H9 (cell line): Measurements from ENCODE around the gene KIRREL3. TPM values are rescaled to one million over a fixed set of nuclear protein-coding genes. Genes with fewer than 3 reads are reported as not detected.

ENCODE experiments used
- DNase-seq: peaks from one replicate; pipeline ENCODE4 v3.0.0-alpha.2; 2017
- H2AFZ ChIP-seq: one replicate; pipeline ENCODE4 v1.6.1; 2013; ENCODE audit warnings: mild to moderate bottlenecking, low read length, control low read depth, moderate library complexity
- H2AK5ac ChIP-seq: 2 replicates; pipeline ENCODE4 v1.6.1; 2013; ENCODE audit warnings: low read length, control low read depth, mixed read lengths; ENCODE audit not compliant: insufficient read length
- H2BK120ac ChIP-seq: one replicate; pipeline ENCODE4 v1.6.1; 2013; ENCODE audit warnings: low read depth, mild to moderate bottlenecking, low read length, control low read depth, inconsistent platforms; ENCODE audit not compliant: poor library complexity, severe bottlenecking
- H2BK12ac ChIP-seq: 2 replicates; pipeline ENCODE4 v1.6.1; 2013; ENCODE audit warnings: low read length, control low read depth, mixed read lengths, low read depth; ENCODE audit not compliant: insufficient read length
- H2BK15ac ChIP-seq: 2 replicates; pipeline ENCODE4 v1.6.1; 2013; ENCODE audit warnings: low read depth, low read length, control low read depth
- H2BK20ac ChIP-seq: one replicate; pipeline ENCODE4 v1.6.1; 2013; ENCODE audit warnings: low read depth, mild to moderate bottlenecking, low read length, control low read depth, inconsistent platforms; ENCODE audit not compliant: poor library complexity, severe bottlenecking
- H2BK5ac ChIP-seq: 2 replicates; pipeline ENCODE4 v1.6.1; 2013; ENCODE audit warnings: low read length, control low read depth, mixed read lengths; ENCODE audit not compliant: insufficient read length
- H3K14ac ChIP-seq: 2 replicates; pipeline ENCODE4 v1.6.1; 2013; ENCODE audit warnings: low read length, control low read depth; ENCODE audit not compliant: insufficient read depth
- H3K18ac ChIP-seq: 2 replicates; pipeline ENCODE4 v1.6.1; 2013; ENCODE audit warnings: low read depth, mild to moderate bottlenecking, mixed read lengths, low read length, control low read depth; ENCODE audit not compliant: insufficient read length
- H3K23ac ChIP-seq: 2 replicates; pipeline ENCODE4 v1.6.1; 2013; ENCODE audit warnings: low read length, control low read depth, mixed read lengths, low read depth; ENCODE audit not compliant: insufficient read length
- H3K23me2 ChIP-seq: 2 replicates; pipeline ENCODE4 v1.6.1; 2013; ENCODE audit warnings: low read depth, mild to moderate bottlenecking, mixed read lengths, low read length, control low read depth; ENCODE audit not compliant: insufficient read length, poor library complexity, severe bottlenecking
- H3K27ac ChIP-seq: 2 replicates; pipeline ENCODE4 v1.5.1; 2013; ENCODE audit warnings: low read length, control low read depth, mixed read lengths, low read depth; ENCODE audit not compliant: insufficient read length
- H3K27me3 ChIP-seq: 2 replicates; pipeline ENCODE4 v1.6.1; 2013; ENCODE audit warnings: low read length, control low read depth, inconsistent platforms; ENCODE audit not compliant: insufficient read depth
- H3K4ac ChIP-seq: 2 replicates; pipeline ENCODE4 v1.6.1; 2013; ENCODE audit warnings: low read depth, mild to moderate bottlenecking, control low read depth, inconsistent platforms, low read length, moderate library complexity
- H3K4me1 ChIP-seq: 2 replicates; pipeline ENCODE4 v1.6.1; 2013; ENCODE audit warnings: low read length, control low read depth, inconsistent platforms; ENCODE audit not compliant: insufficient read depth
- H3K4me2 ChIP-seq: 2 replicates; pipeline ENCODE4 v1.6.1; 2013; ENCODE audit warnings: low read length, control low read depth, mixed read lengths; ENCODE audit not compliant: insufficient read length, insufficient read depth
- H3K56ac ChIP-seq: 2 replicates; pipeline ENCODE4 v1.6.1; 2013; ENCODE audit warnings: low read depth, mild to moderate bottlenecking, mixed read lengths, low read length, control low read depth; ENCODE audit not compliant: insufficient read length
- H3K79me1 ChIP-seq: 2 replicates; pipeline ENCODE4 v1.6.1; 2013; ENCODE audit warnings: low read depth, mild to moderate bottlenecking, moderate library complexity, low read length, control low read depth, inconsistent platforms; ENCODE audit not compliant: insufficient read depth, poor library complexity, severe bottlenecking
- H3K79me2 ChIP-seq: 2 replicates; pipeline ENCODE4 v1.6.1; 2013; ENCODE audit warnings: low read length, control low read depth, inconsistent platforms; ENCODE audit not compliant: insufficient read depth
- H3K9ac ChIP-seq: 2 replicates; pipeline ENCODE4 v1.6.1; 2013; ENCODE audit warnings: low read length, control low read depth, mixed read lengths; ENCODE audit not compliant: insufficient read length; ENCODE audit errors: extremely low read depth
- H3K9me3 ChIP-seq: one replicate; pipeline ENCODE4 v1.6.1; 2013; ENCODE audit warnings: low read depth, low read length, inconsistent platforms; ENCODE audit not compliant: control insufficient read depth
- H3T11ph ChIP-seq: one replicate; pipeline ENCODE4 v1.6.1; 2013; ENCODE audit warnings: mild to moderate bottlenecking, low read length, control low read depth, inconsistent platforms
- H4K20me1 ChIP-seq: one replicate; pipeline ENCODE4 v1.6.1; 2013; ENCODE audit not compliant: control insufficient read depth, insufficient read length, insufficient read depth
- H4K5ac ChIP-seq: 2 replicates; pipeline ENCODE4 v1.6.1; 2013; ENCODE audit warnings: low read depth, mild to moderate bottlenecking, mixed read lengths, low read length, control low read depth; ENCODE audit not compliant: insufficient read length
- H4K8ac ChIP-seq: replicated peaks from 2 replicates; pipeline ENCODE4 v1.6.1; 2013; ENCODE audit warnings: low read length, control low read depth, mixed read lengths, low read depth; ENCODE audit not compliant: insufficient read length
- H4K91ac ChIP-seq: 2 replicates; pipeline ENCODE4 v1.6.1; 2013; ENCODE audit warnings: low read depth, mild to moderate bottlenecking, moderate library complexity, mixed read lengths, low read length, control low read depth; ENCODE audit not compliant: insufficient read length
- H3K27ac Mint-ChIP-seq, 3 experiments: 2 replicates in 2 of 3; 3 replicates in 1 of 3; pipeline ENCODE4 v1.8.0; 2020 to 2021; ENCODE audit warnings: mixed read lengths in 3 of 3, mild to moderate bottlenecking in 1 of 3, moderate library complexity in 1 of 3
- H3K27me3 Mint-ChIP-seq: 2 replicates; pipeline ENCODE4 v1.8.0; 2021; ENCODE audit warnings: low read depth, mild to moderate bottlenecking, moderate library complexity, mixed read lengths
- H3K36me3 Mint-ChIP-seq, 3 experiments: 2 replicates in 2 of 3; 3 replicates in 1 of 3; pipeline ENCODE4 v1.8.0; 2020 to 2021; ENCODE audit warnings: low read depth in 3 of 3, mixed read lengths in 3 of 3; ENCODE audit not compliant: insufficient read depth in 1 of 3
- H3K4me1 Mint-ChIP-seq, 2 experiments: 2 replicates each; pipeline ENCODE4 v1.8.0; 2020; ENCODE audit warnings: mixed read lengths in 2 of 2
- H3K4me3 Mint-ChIP-seq, 2 experiments: 2 replicates in 1 of 2; 3 replicates in 1 of 2; pipeline ENCODE4 v1.8.0; 2020 to 2021; ENCODE audit warnings: mild to moderate bottlenecking in 2 of 2, mixed read lengths in 2 of 2, moderate library complexity in 1 of 2
- H3K9me3 Mint-ChIP-seq, 2 experiments: 2 replicates in 1 of 2; 3 replicates in 1 of 2; pipeline ENCODE4 v1.8.0; 2020; ENCODE audit warnings: mild to moderate bottlenecking in 2 of 2, mixed read lengths in 2 of 2, moderate library complexity in 1 of 2
- CTCF ChIP-seq: fragments of 200-600 bp; sonication (generic); conservative IDR thresholded peaks from 3 replicates; pipeline ENCODE4 v1.8.0; 2021; ENCODE audit warnings: antibody characterized with exemption, mild to moderate bottlenecking
- WGBS: extraction: QIAGEN DNeasy Blood & Tissue Kit; methylation state at CpG from one replicate; pipeline ENCODE4 v1.1.7; 2013; ENCODE audit warnings: missing lambda C conversion rate, low lambda C conversion rate, mixed read lengths; ENCODE audit not compliant: insufficient read length; ENCODE audit errors: extremely low coverage; 5-methylcytosine and 5-hydroxymethylcytosine counted together
- total RNA-seq: library from RNA; stranded (reverse); gene quantifications from 2 replicates; pipeline ENCODE4 v1.2.1, GENCODE V29; 2021

KIRREL3 gene
- total RNA-seq, 1 experiment from 2014 or later, result 0.17 TPM

GRCh38 chr11:126751242-126751641, 249.3 kb downstream of the KIRREL3 start:
- no peaks in the 10 kb centered on the region for H3K9me3 ChIP-seq
- no peaks in the 10 kb centered on the region for H3K79me1 ChIP-seq
- H3K18ac ChIP-seq, result no peak overlapping the region
- H3K27me3 ChIP-seq, result no peaks in the 10 kb centered on the region
- no peak overlapping the region for H4K8ac ChIP-seq
- no peak overlapping the region for H3K4me3 Mint-ChIP-seq
- H2AFZ ChIP-seq, result no peak overlapping the region
- no peak overlapping the region for H4K5ac ChIP-seq
- H2AK5ac ChIP-seq, result no peak overlapping the region
- no peak overlapping the region for H2BK120ac ChIP-seq
- H3K79me2 ChIP-seq, result no peaks in the 10 kb centered on the region
- H2BK12ac ChIP-seq, result no peak overlapping the region
- H3K14ac ChIP-seq, result no peak overlapping the region
- no peak overlapping the region for H3T11ph ChIP-seq
- no peaks in the 10 kb centered on the region for H3K4me1 ChIP-seq
- H3K27ac ChIP-seq, result no peak overlapping the region
- H3K27me3 Mint-ChIP-seq, result no peaks in the 10 kb centered on the region; the same call in 1 of the 2 replicates
- TF ChIP-seq CTCF, result no peak
- H3K27ac Mint-ChIP-seq, result no peak overlapping the region
- H3K4me1 Mint-ChIP-seq, result peaks cover 4 to 5% of the 10 kb centered on the region in 2 experiments
- no peaks in the 10 kb centered on the region for H3K23me2 ChIP-seq
- no peak overlapping the region for H3K56ac ChIP-seq
- H3K9me3 Mint-ChIP-seq, result no peaks in the 10 kb centered on the region
- no peak overlapping the region for H3K9ac ChIP-seq
- H3K23ac ChIP-seq, result no peak overlapping the region
- no peak overlapping the region for H2BK15ac ChIP-seq
- no peaks in the 10 kb centered on the region for H4K20me1 ChIP-seq
- no peak overlapping the region for H3K4ac ChIP-seq
- no peak overlapping the region for H4K91ac ChIP-seq
- no peak overlapping the region for H3K4me2 ChIP-seq
- H2BK5ac ChIP-seq, result no peak overlapping the region
- no CpG with 5 or more reads among the region's 4 CpGs for WGBS
- no peak for DNase-seq
- no peaks in the 10 kb centered on the region for H3K36me3 Mint-ChIP-seq
- no peak overlapping the region for H2BK20ac ChIP-seq
